HepG2 (cell line): ENCODE data around the gene ZNF670. TPM values are rescaled to one million over a fixed set of nuclear protein-coding genes. Genes with fewer than 3 reads are reported as not detected.

Experiments used
- ATAD3A ChIP-seq: sonication (generic); formaldehyde crosslinking; IDR thresholded peaks from 2 replicates; pipeline ENCODE4 v1.4.0; 2020; ENCODE audit warnings: missing genetic modification reagents
- CBX5 ChIP-seq: sonication (generic); formaldehyde crosslinking; IDR thresholded peaks from 2 replicates; pipeline ENCODE4 v1.4.0; 2020; ENCODE audit warnings: missing genetic modification reagents, borderline replicate concordance
- CSRNP1 ChIP-seq: sonication (generic); formaldehyde crosslinking; IDR thresholded peaks from 2 replicates; pipeline ENCODE4 v1.8.1; 2023; ENCODE audit warnings: mild to moderate bottlenecking, missing genetic modification reagents
- HNF4G ChIP-seq, 2 experiments: sonication (generic) in 1 of 2; formaldehyde crosslinking in 1 of 2; IDR thresholded peaks; 2 replicates each; pipeline versions ENCODE4 v1.4.0 to v1.6.1; 2011 to 2020; ENCODE audit warnings: borderline replicate concordance in 2 of 2, low read depth in 2 of 2, mild to moderate bottlenecking in 2 of 2, low read length in 1 of 2, missing genetic modification reagents in 1 of 2, moderate library complexity in 1 of 2
- IRX3 ChIP-seq: sonication (generic); formaldehyde crosslinking; IDR thresholded peaks from 2 replicates; pipeline ENCODE4 v1.8.1; 2023; ENCODE audit warnings: mild to moderate bottlenecking, low read depth, missing genetic modification reagents, borderline replicate concordance
- KDM5B ChIP-seq: sonication (generic); formaldehyde crosslinking; IDR thresholded peaks from 2 replicates; pipeline ENCODE4 v1.4.0; 2020; ENCODE audit warnings: missing genetic modification reagents, mild to moderate bottlenecking, borderline replicate concordance
- MAFF ChIP-seq: IDR thresholded peaks from 2 replicates; pipeline ENCODE4 v1.6.1; 2011; ENCODE audit warnings: low read depth, low read length, improper control_type of control experiment
- NR2F6 ChIP-seq, 2 experiments: IDR thresholded peaks; 2 replicates each; pipeline ENCODE4 v1.6.1; 2016; ENCODE audit warnings: antibody characterized with exemption in 1 of 2, mild to moderate bottlenecking in 1 of 2
- SP1 ChIP-seq, 2 experiments: fragments of 450-650 bp in 1 of 2; sonication (generic) in 1 of 2; formaldehyde crosslinking in 1 of 2; IDR thresholded peaks; 2 replicates each; pipeline versions ENCODE4 v1.4.0 to v1.6.1; 2016 to 2020; ENCODE audit warnings: missing genetic modification reagents in 1 of 2
- SYNCRIP ChIP-seq: fragments of 200-400 bp; formaldehyde crosslinking; IDR thresholded peaks from 2 replicates; pipeline ENCODE4 v1.6.1; 2018; ENCODE audit warnings: mild to moderate bottlenecking, low read depth, low read length; ENCODE audit not compliant: insufficient read depth
- TP53 ChIP-seq: sonication (generic); formaldehyde crosslinking; conservative IDR thresholded peaks from 2 replicates; pipeline ENCODE4 v1.4.0; 2020; ENCODE audit warnings: missing genetic modification reagents
- TRAFD1 ChIP-seq: sonication (generic); formaldehyde crosslinking; IDR thresholded peaks from 2 replicates; pipeline ENCODE4 v1.5.1; 2020; ENCODE audit warnings: missing genetic modification reagents, mild to moderate bottlenecking, borderline replicate concordance
- XRCC5 ChIP-seq: fragments of 200-400 bp; formaldehyde crosslinking; optimal IDR thresholded peaks from 2 replicates; pipeline ENCODE3; 2017; ENCODE audit warnings: mild to moderate bottlenecking, low read length
- ZNF44 ChIP-seq: sonication (generic); formaldehyde crosslinking; IDR thresholded peaks from 2 replicates; pipeline ENCODE4 v1.5.1; 2020; ENCODE audit warnings: mild to moderate bottlenecking, missing genetic modification reagents
- ZNF549 ChIP-seq: sonication (generic); formaldehyde crosslinking; IDR thresholded peaks from 2 replicates; pipeline ENCODE4 v1.5.0; 2020; ENCODE audit warnings: missing genetic modification reagents
- ZNF720 ChIP-seq: sonication (generic); formaldehyde crosslinking; IDR thresholded peaks from 2 replicates; pipeline ENCODE4 v1.4.0; 2020; ENCODE audit warnings: missing genetic modification reagents
- ZNF777 ChIP-seq: sonication (generic); formaldehyde crosslinking; IDR thresholded peaks from 2 replicates; pipeline ENCODE4 v1.4.0; 2020; ENCODE audit warnings: missing genetic modification reagents
- ZNF790 ChIP-seq: sonication (generic); formaldehyde crosslinking; IDR thresholded peaks from 2 replicates; pipeline ENCODE4 v1.8.0; 2022; ENCODE audit warnings: missing genetic modification reagents, mild to moderate bottlenecking, borderline replicate concordance
- polyA plus RNA-seq, 8 experiments: library from polyadenylated mRNA; depleted of rRNA in 3 of 8; stranded (reverse) in 7 of 8; unstranded in 1 of 8; fragments of >200 nt; fragmentation: Illumina TruSeq in 4 of 8; extraction: Trizol in 4 of 8; gene quantifications; 2 replicates each; pipeline versions ENCODE4 v1.2.1 to v1.2.3, GENCODE V29; 2011 to 2016; ENCODE audit warnings: low read depth in 4 of 8, missing spikeins in 1 of 8, mixed read lengths in 1 of 8; ENCODE audit not compliant: insufficient read depth in 1 of 8
- total RNA-seq, 5 experiments: library from RNA; depleted of rRNA; stranded (reverse); fragments of >200 nt; fragmentation: Illumina TruSeq; extraction: Trizol; gene quantifications; 2 replicates each; pipeline ENCODE4 v1.2.3, GENCODE V29; 2016; ENCODE audit warnings: low read depth in 1 of 5
- TF ChIP-seq, protein P1 (sequence below): sonication (generic); formaldehyde crosslinking; IDR thresholded peaks from 2 replicates; pipeline ENCODE4 v1.5.0; 2020; ENCODE audit warnings: mild to moderate bottlenecking, missing genetic modification reagents, moderate library complexity
- TF ChIP-seq, protein P2 (sequence below): sonication (generic); formaldehyde crosslinking; IDR thresholded peaks from 2 replicates; pipeline ENCODE4 v1.9.0; 2021; ENCODE audit warnings: missing genetic modification reagents, borderline replicate concordance

ZNF670 gene
- total and polyA plus RNA-seq, 2 of the 13 experiments (the other 11 are each of a cell fraction or from before 2014, with no cell fraction given): 4.2 to 10.9 TPM

DNA sequence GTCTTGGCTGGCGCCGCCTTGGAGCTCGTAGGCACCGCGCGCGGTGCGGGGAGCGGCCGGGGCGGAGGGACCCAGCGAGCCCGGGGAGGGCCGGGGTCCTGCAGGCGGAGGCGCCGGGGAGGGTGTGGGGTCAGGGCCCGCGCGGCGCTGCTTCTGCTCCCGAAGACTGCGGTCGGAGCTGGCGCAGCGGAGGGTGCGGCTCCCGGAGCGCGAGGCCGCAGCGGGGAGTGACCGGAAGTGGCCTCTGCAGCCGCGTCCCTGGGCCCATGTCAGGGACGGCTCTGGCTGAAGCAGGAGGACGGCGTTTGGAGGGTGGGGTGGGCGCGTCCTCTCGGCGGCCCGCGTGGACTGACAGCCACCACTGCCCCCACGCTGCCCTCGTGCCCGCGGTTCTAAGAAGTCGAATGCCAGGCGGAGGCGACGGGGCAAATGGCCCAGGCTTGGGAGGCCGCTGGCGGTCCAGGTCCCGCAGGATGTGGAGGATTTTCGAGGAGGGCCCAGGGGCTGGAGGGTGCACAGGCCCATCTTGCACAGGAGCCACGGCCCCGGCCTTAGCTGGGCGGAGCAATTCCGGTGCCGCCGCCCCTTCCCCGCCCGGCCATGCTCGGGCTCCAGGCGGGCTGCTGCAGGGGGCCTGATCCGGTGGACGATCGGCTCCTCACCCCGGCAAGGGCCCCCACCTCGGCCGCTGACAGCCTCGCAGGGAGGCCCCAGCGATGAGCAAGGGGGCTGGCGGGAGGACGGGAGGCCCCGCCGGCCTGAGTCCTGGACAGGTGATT lies 33.3 kb upstream of the ZNF670 start (continued):
- TF ChIP-seq HNF4G (IDR thresholded peaks at IDR 0.05; ENCODE audit: borderline replicate concordance, low read depth, low read length): no peak
- TF ChIP-seq HNF4G (CRISPR knock-in tag; IDR thresholded peaks at IDR 0.05; ENCODE audit: borderline replicate concordance, low read depth): peak; percentile 62; the same call in 1 of the 2 replicates
- TF ChIP-seq KDM5B (CRISPR knock-in tag): peak; percentile 90
- TF ChIP-seq XRCC5: no peak
- TF ChIP-seq SYNCRIP: no peak
- 0 out of 2 replicates have a peak, but pooled peaks have one; percentile 32 for TF ChIP-seq ZNF44 (CRISPR knock-in tag)
- no peak for TF ChIP-seq MAFF
- no peak for TF ChIP-seq ZNF720 (CRISPR knock-in tag)
- no peak for TF ChIP-seq TRAFD1 (CRISPR knock-in tag)
- TF ChIP-seq ZNF790 (CRISPR knock-in tag): peak; percentile 92; the same call in 1 of the 2 replicates
- TF ChIP-seq ATAD3A (CRISPR knock-in tag): no peak
- TF ChIP-seq ZNF777 (CRISPR knock-in tag): peak; percentile 61
- 0 out of 2 replicates have a peak, but pooled peaks have one; percentile 49 for TF ChIP-seq TP53 (CRISPR knock-in tag)
- no peak for TF ChIP-seq IRX3 (CRISPR knock-in tag)
- no peak; the same call in 1 of the 2 replicates for TF ChIP-seq CBX5
- TF ChIP-seq, protein P1, sequence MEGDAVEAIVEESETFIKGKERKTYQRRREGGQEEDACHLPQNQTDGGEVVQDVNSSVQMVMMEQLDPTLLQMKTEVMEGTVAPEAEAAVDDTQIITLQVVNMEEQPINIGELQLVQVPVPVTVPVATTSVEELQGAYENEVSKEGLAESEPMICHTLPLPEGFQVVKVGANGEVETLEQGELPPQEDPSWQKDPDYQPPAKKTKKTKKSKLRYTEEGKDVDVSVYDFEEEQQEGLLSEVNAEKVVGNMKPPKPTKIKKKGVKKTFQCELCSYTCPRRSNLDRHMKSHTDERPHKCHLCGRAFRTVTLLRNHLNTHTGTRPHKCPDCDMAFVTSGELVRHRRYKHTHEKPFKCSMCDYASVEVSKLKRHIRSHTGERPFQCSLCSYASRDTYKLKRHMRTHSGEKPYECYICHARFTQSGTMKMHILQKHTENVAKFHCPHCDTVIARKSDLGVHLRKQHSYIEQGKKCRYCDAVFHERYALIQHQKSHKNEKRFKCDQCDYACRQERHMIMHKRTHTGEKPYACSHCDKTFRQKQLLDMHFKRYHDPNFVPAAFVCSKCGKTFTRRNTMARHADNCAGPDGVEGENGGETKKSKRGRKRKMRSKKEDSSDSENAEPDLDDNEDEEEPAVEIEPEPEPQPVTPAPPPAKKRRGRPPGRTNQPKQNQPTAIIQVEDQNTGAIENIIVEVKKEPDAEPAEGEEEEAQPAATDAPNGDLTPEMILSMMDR (CRISPR knock-in tag): peak; percentile 23; the same call in 1 of the 2 replicates
- TF ChIP-seq SP1 (IDR thresholded peaks at IDR 0.05): no peak
- TF ChIP-seq SP1 (CRISPR knock-in tag; IDR thresholded peaks at IDR 0.05): no peak
- TF ChIP-seq, protein P2, sequence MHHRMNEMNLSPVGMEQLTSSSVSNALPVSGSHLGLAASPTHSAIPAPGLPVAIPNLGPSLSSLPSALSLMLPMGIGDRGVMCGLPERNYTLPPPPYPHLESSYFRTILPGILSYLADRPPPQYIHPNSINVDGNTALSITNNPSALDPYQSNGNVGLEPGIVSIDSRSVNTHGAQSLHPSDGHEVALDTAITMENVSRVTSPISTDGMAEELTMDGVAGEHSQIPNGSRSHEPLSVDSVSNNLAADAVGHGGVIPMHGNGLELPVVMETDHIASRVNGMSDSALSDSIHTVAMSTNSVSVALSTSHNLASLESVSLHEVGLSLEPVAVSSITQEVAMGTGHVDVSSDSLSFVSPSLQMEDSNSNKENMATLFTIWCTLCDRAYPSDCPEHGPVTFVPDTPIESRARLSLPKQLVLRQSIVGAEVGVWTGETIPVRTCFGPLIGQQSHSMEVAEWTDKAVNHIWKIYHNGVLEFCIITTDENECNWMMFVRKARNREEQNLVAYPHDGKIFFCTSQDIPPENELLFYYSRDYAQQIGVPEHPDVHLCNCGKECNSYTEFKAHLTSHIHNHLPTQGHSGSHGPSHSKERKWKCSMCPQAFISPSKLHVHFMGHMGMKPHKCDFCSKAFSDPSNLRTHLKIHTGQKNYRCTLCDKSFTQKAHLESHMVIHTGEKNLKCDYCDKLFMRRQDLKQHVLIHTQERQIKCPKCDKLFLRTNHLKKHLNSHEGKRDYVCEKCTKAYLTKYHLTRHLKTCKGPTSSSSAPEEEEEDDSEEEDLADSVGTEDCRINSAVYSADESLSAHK: no peak
- TF ChIP-seq CSRNP1 (CRISPR knock-in tag): peak; percentile 83
- TF ChIP-seq NR2F6 (IDR thresholded peaks at IDR 0.05): no peak
- TF ChIP-seq NR2F6 (CRISPR knock-in tag; IDR thresholded peaks at IDR 0.05): 0 out of 2 replicates have a peak, but pooled peaks have one; percentile 24
- TF ChIP-seq ZNF549 (CRISPR knock-in tag): no peak
